Measurements from ENCODE around the gene EXT2. TPM values are rescaled to one million over a fixed set of nuclear protein-coding genes. Genes with fewer than 3 reads are reported as not detected.
A peak's percentile ranks its signal among the peaks of the same experiment; 100 is the strongest.

Gene EXT2
- total and polyA plus RNA-seq, 7 donors, result 11.0 to 23.5 (median 21.4) TPM

DNA sequence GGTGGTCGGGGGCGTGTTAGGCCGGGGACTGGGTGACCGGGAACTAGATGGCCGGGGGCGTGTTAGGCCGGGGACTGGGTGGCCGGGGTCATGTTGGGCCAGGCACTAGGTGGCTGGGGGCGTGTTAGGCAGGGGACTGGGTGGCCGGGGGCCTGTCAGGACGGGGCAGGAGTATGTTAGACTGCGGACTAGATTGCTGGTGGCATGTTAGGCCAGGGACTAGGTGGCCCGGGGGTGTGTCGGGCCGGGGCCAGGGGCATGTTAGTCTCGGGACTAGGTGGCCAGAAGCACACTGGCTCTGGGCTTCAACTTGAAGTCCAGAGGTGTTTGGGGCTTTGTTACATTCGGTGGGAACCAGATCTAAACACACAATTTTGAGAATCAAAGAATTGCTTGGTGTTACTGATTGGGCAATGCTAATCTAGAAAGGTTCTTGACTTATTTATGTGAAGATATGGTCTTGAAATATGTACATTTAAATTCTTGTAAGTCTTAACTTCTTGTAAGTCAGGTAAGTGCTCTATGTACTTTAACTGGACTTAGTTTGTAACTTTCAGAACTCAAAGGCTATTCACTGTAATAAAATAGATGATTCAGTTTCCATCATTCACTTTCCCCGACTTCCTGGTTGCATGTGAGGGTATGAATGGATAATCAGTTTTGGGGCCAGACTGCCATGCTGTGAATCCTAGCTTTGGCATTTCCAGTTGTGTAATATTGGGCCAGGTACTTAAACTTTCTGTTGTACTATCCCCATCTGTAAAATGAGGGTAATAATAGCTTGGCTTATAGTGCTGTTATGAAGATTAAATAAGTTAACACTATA, 1.1 kb downstream of the EXT2 start:
- H3K4me1 ChIP-seq, result peaks cover 28% of the 10 kb centered on the region
- H3K27me3 ChIP-seq (ENCODE audit: insufficient read depth in 3 of 3, low read length in 2 of 3), result no peaks in the 10 kb centered on the region
- no peak overlapping the region for H3K27ac ChIP-seq
- ATAC-seq (peak; percentile 2 to 13 (median 6)), DNase-seq (no peak)
- H3K9me3 ChIP-seq, result no peaks in the 10 kb centered on the region
- intact Hi-C loops (cut with DNase I), result loop anchor here in 1 of 2 donors (5.0 to 10.0 kb wide), 2 partner anchors 36 to 518 kb away; no protein-coding TSS in a partner anchor
- no peaks in the 10 kb centered on the region for H3K36me3 ChIP-seq (ENCODE audit: insufficient read depth in 1 of 2, low read depth in 1 of 2)
- TF ChIP-seq, protein P1, sequence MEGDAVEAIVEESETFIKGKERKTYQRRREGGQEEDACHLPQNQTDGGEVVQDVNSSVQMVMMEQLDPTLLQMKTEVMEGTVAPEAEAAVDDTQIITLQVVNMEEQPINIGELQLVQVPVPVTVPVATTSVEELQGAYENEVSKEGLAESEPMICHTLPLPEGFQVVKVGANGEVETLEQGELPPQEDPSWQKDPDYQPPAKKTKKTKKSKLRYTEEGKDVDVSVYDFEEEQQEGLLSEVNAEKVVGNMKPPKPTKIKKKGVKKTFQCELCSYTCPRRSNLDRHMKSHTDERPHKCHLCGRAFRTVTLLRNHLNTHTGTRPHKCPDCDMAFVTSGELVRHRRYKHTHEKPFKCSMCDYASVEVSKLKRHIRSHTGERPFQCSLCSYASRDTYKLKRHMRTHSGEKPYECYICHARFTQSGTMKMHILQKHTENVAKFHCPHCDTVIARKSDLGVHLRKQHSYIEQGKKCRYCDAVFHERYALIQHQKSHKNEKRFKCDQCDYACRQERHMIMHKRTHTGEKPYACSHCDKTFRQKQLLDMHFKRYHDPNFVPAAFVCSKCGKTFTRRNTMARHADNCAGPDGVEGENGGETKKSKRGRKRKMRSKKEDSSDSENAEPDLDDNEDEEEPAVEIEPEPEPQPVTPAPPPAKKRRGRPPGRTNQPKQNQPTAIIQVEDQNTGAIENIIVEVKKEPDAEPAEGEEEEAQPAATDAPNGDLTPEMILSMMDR (IDR thresholded peaks at IDR 0.05), result no peak
- 9 to 11% (median 9%) methylated on average over 18 of the region's 18 CpGs for WGBS, 3 donors
- H3K4me3 ChIP-seq, result peak overlapping the region; percentile 95

DNA sequence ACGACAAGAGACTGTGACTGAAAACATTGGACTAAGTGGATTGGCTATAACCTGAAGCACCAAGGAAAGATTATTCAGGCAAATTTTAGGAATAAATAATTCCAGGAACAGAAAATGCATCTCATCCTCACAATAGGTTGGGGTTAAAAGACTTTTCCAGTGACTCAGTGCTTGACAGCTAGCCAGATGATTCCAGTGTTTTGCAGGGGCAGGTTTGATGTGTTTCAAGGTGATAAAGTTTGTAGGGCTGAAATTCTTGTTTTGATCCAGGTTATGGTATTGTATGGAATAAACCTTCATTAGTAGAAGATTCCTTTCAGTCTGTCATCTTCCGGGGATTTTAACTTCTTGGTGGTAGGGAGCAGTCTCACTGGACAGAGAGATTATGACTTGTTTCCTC, 2.3 kb downstream of the EXT2 start:
- no peaks in the 10 kb centered on the region for H3K9me3 ChIP-seq
- no peaks in the 10 kb centered on the region for H3K27me3 ChIP-seq (ENCODE audit: insufficient read depth in 3 of 3, low read length in 2 of 3)
- 80 to 90% (median 88%) methylated on average over 2 of the region's 2 CpGs for WGBS, 3 donors
- H3K27ac ChIP-seq, result no peak overlapping the region
- intact Hi-C loops (cut with DNase I), result loop anchor here in 1 of 2 donors (5.0 to 10.0 kb wide), 2 partner anchors 34 to 517 kb away; no protein-coding TSS in a partner anchor
- peaks cover 34% of the 10 kb centered on the region for H3K4me1 ChIP-seq
- ATAC-seq (no peak), DNase-seq (no peak)
- H3K36me3 ChIP-seq (ENCODE audit: insufficient read depth in 1 of 2, low read depth in 1 of 2), result no peaks in the 10 kb centered on the region
- no peak overlapping the region for H3K4me3 ChIP-seq
- TF ChIP-seq, protein P1 (IDR thresholded peaks at IDR 0.05), result no peak

DNA sequence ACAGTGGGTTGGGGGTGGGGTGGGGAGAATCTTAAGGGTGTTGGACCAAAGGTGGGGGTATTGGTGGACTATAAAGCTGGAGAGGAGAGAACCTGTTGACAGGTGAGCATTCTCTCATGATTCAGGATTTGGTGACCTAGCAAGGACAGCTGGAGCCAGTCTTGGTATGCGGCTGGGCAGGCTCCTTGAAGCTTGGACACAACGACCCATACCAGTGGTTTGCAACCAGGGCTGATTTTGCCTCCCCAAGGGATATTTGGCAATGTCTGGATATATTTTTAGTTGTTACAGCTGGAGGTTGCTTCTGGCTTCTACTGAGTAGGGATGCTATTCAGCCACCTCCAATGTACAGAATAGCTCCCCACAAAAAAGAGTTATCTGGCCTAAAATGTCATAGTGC, 5.6 kb downstream of the EXT2 start:
- H3K27me3 ChIP-seq (ENCODE audit: insufficient read depth in 3 of 3, low read length in 2 of 3), result no peaks in the 10 kb centered on the region
- intact Hi-C loops (cut with DNase I), result loop anchor here in 1 of 2 donors (10.0 kb wide), 1 partner anchor 504 kb away; no protein-coding TSS in a partner anchor
- DNase-seq, result no peak
- no peak overlapping the region for H3K27ac ChIP-seq
- ATAC-seq, result peak in 2 of 4 donors; percentile 55 to 56
- WGBS, 3 donors, result 35 to 79% (median 53%) methylated on average over 2 of the region's 2 CpGs
- no peaks in the 10 kb centered on the region for H3K36me3 ChIP-seq (ENCODE audit: insufficient read depth in 1 of 2, low read depth in 1 of 2)
- peaks cover 35% of the 10 kb centered on the region for H3K4me1 ChIP-seq
- no peak overlapping the region for H3K4me3 ChIP-seq
- TF ChIP-seq, protein P1 (IDR thresholded peaks at IDR 0.05), result no peak
- H3K9me3 ChIP-seq, result no peaks in the 10 kb centered on the region

DNA sequence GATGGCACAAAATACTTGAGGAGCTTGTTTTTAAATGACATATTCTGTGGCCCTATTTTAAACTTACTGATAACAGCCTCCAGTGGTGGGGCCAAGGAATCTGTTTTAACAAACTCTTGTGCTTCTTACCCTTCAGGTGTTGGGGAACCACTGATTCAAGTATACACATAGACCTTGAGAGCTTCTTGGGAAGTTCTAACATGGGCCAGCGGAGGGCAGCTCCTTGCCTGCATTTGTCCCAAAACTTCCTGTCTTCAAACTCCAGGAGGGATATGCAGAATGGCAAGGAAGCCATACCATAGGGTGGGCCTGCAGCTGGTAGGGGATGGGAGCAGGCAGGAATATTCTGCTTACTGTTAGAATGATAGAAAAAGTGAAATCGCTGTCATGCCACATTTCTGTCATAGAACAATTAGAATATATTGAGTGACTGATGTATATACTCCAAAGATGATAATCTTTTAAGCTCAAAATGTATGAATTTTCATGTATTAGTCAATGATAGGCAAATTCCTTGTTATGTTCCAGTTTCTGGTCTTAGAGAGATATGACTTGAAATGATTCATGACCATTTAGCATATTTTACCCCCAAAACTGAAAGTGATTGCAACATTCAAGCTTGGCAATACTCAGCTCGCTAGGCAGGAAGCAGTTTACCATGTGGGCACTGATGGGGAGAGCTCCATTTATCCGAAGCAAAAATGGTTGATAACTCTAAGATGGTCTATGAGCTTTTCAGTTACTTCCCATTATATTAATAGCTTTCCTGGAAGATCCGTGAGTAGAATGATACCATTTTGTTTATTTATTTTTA, 9.2 kb downstream of the EXT2 start:
- H3K4me3 ChIP-seq, result no peak overlapping the region
- no peak for ATAC-seq
- H3K4me1 ChIP-seq, result peaks cover 21% of the 10 kb centered on the region
- H3K27me3 ChIP-seq (ENCODE audit: insufficient read depth in 3 of 3, low read length in 2 of 3), result no peaks in the 10 kb centered on the region
- H3K9me3 ChIP-seq, result no peaks in the 10 kb centered on the region
- TF ChIP-seq, protein P1 (IDR thresholded peaks at IDR 0.05), result no peak
- H3K27ac ChIP-seq, result no peak overlapping the region
- DNase-seq, result no peak
- H3K36me3 ChIP-seq (ENCODE audit: insufficient read depth in 1 of 2, low read depth in 1 of 2), result peaks cover 3 to 22% of the 10 kb centered on the region in 2 donors
- WGBS, 3 donors, result 90 to 94% (median 93%) methylated on average over 5 of the region's 5 CpGs
- intact Hi-C loops (cut with DNase I), result loop anchor here in 1 of 2 donors (10.0 kb wide), 1 partner anchor 500 kb away; no protein-coding TSS in a partner anchor

Data from psoas muscle (tissue), 8 donors.